ENCODE results near the gene TAF15. TPM values are rescaled to one million over a fixed set of nuclear protein-coding genes. Genes with fewer than 3 reads are reported as not detected.

The TAF15 gene
- total and polyA plus RNA-seq, 2 donors (not counting 1 experiment from before 2014, with no cell fraction given) = 51.0 to 246 TPM

DNA sequence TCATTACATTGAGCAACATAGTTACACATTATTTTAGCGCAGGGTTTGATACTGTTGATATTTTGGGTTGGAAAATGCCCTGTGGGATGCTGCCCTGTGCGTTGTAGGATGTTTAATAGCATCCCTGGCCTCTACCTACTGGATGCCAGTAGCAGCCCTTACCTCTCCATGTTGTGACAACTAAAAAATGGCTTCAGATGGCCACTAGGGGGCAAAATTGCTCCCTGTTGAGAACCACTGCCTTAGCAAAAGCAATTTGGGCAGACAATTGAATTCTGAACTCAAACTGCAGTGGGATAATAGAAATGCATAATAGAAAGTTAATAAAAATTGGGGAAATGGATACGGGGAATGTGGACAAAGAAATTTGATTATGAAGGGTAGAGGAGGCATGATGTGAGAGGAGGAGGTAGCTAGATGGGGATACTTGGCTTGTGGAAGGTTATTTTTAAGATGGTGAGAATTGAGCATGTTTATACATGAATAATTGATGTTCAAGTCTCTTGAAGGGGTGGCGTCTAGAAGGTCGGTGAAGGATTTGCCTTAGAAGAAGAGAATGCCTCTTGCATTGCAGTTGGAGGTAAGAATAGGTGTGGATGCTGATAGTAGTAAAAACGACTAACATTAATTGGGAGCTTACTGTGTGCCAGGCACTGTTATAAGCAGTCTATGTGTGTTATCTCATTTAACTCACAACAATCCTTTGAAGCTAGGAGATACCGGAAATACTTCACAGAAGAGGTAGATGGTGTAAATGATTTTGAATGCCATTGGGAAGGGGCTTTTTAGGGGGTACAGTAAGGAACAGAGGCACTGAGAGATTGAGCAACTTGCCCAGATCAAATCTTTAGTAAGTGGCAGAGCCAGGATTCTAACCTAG is 40.4 kb downstream of the TAF15 start:
- Histone ChIP-seq H2AFZ (ENCODE audit: insufficient read depth, low read depth, low read length, poor library complexity, severe bottlenecking) (no peak overlapping the region), H3K4me3 (ENCODE audit: control extremely low read depth in 1 of 5, extremely low read depth in 1 of 5, insufficient read depth in 1 of 5, low read depth in 2 of 5, low read length in 4 of 5) (no peak overlapping the region), H4K20me1 (ENCODE audit: control insufficient read depth, insufficient read depth, low read length, poor library complexity, severe bottlenecking) (peaks cover 4% of the 10 kb centered on the region), H3K36me3 (replicated peaks in 1 of 2; ENCODE audit: control extremely low read depth in 1 of 2, control insufficient read depth in 1 of 2, extremely low read depth in 1 of 2, insufficient read depth in 2 of 2, low read length in 1 of 2) (peaks cover 2 to 44% of the 10 kb centered on the region in 2 experiments), H3K4me2 (replicated peaks; ENCODE audit: low read depth, low read length, poor library complexity, severe bottlenecking) (no peak overlapping the region), H3K9me3 (ENCODE audit: control extremely low read depth in 1 of 3, control insufficient read depth in 2 of 3, insufficient read depth in 1 of 3, low read length in 2 of 3) (no peaks in the 10 kb centered on the region), H3K27ac (ENCODE audit: low read length in 2 of 2) (no peak overlapping the region), H3K4me1 (ENCODE audit: control insufficient read depth in 2 of 2, insufficient read depth in 2 of 2, low read length in 2 of 2) (no peaks in the 10 kb centered on the region), H3K9ac (ENCODE audit: low read length) (no peak overlapping the region), H3K79me2 (ENCODE audit: control insufficient read depth, insufficient read depth, low read length) (no peaks in the 10 kb centered on the region), H3K27me3 (replicated peaks in 1 of 4; ENCODE audit: control extremely low read depth in 1 of 4, control insufficient read depth in 3 of 4, insufficient read depth in 4 of 4, low read length in 3 of 4) (no peaks in the 10 kb centered on the region)
- Mint-ChIP-seq H3K4me1 (no peaks in the 10 kb centered on the region), H3K27me3 (no peaks in the 10 kb centered on the region), H3K27ac (no peak overlapping the region), H3K9me3 (ENCODE audit: insufficient read depth) (no peaks in the 10 kb centered on the region), H3K4me3 (no peak overlapping the region)
- DNase-seq (peak; percentile 65), ATAC-seq (ENCODE audit: low read depth) (peak; percentile 39)
- TF ChIP-seq, protein P1, sequence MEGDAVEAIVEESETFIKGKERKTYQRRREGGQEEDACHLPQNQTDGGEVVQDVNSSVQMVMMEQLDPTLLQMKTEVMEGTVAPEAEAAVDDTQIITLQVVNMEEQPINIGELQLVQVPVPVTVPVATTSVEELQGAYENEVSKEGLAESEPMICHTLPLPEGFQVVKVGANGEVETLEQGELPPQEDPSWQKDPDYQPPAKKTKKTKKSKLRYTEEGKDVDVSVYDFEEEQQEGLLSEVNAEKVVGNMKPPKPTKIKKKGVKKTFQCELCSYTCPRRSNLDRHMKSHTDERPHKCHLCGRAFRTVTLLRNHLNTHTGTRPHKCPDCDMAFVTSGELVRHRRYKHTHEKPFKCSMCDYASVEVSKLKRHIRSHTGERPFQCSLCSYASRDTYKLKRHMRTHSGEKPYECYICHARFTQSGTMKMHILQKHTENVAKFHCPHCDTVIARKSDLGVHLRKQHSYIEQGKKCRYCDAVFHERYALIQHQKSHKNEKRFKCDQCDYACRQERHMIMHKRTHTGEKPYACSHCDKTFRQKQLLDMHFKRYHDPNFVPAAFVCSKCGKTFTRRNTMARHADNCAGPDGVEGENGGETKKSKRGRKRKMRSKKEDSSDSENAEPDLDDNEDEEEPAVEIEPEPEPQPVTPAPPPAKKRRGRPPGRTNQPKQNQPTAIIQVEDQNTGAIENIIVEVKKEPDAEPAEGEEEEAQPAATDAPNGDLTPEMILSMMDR (IDR thresholded peaks at IDR 0.05) = peak; percentile 86
- no peak for TF ChIP-seq EZH2 (IDR thresholded peaks at IDR 0.05; ENCODE audit: borderline replicate concordance, insufficient read depth, low read depth, low read length, poor library complexity, severe bottlenecking)
- intact Hi-C loops (cut with micrococcal nuclease) = no loop called here
- ChIA-PET POLR2A (no interaction called here), CTCF (interaction anchor here (0.8 to 2.1 kb wide), 7 partner anchors 8 to 300 kb away, joined by 3 to 6 read pairs (median 5); no protein-coding TSS in a partner anchor)
- 87% methylated on average over 3 of the region's 7 CpGs for WGBS (ENCODE audit: insufficient coverage)

DNA sequence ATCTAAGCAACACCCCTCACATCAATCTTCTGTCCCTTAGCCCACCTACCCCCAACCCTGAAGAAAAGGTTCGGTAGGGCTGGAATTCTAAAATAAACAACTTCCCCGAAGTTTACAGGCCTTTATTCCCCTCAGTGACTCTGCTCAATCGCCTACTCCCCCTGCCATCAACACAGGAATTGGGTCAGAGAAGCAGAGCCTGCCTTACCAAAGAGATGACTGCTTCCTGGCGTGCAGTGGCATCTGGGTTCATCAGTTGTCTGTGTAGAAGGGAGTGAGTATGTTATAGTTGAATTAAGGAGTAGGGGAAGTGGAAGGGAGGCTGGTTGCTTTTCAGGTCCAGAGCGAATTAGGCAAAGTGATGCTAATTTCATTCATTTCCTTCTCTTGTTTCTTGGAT is 46.7 kb downstream of the TAF15 start:
- no peak for ATAC-seq (ENCODE audit: low read depth)

More for the DNA sequence above, 46.7 kb downstream of the TAF15 start:
- Histone ChIP-seq H3K4me2 (replicated peaks; ENCODE audit: low read depth, low read length, poor library complexity, severe bottlenecking) (no peak overlapping the region), H3K27ac (ENCODE audit: low read length in 2 of 2) (no peak overlapping the region), H3K4me1 (ENCODE audit: control insufficient read depth in 2 of 2, insufficient read depth in 2 of 2, low read length in 2 of 2) (no peaks in the 10 kb centered on the region), H3K79me2 (ENCODE audit: control insufficient read depth, insufficient read depth, low read length) (no peaks in the 10 kb centered on the region), H4K20me1 (ENCODE audit: control insufficient read depth, insufficient read depth, low read length, poor library complexity, severe bottlenecking) (no peaks in the 10 kb centered on the region), H3K9me3 (ENCODE audit: control extremely low read depth in 1 of 3, control insufficient read depth in 2 of 3, insufficient read depth in 1 of 3, low read length in 2 of 3) (no peaks in the 10 kb centered on the region), H2AFZ (ENCODE audit: insufficient read depth, low read depth, low read length, poor library complexity, severe bottlenecking) (no peak overlapping the region), H3K27me3 (replicated peaks in 1 of 4; ENCODE audit: control extremely low read depth in 1 of 4, control insufficient read depth in 3 of 4, insufficient read depth in 4 of 4, low read length in 3 of 4) (no peaks in the 10 kb centered on the region), H3K9ac (ENCODE audit: low read length) (no peak overlapping the region), H3K4me3 (ENCODE audit: control extremely low read depth in 1 of 5, extremely low read depth in 1 of 5, insufficient read depth in 1 of 5, low read depth in 2 of 5, low read length in 4 of 5) (no peak overlapping the region), H3K36me3 (replicated peaks in 1 of 2; ENCODE audit: control extremely low read depth in 1 of 2, control insufficient read depth in 1 of 2, extremely low read depth in 1 of 2, insufficient read depth in 2 of 2, low read length in 1 of 2) (peaks cover 2 to 4% of the 10 kb centered on the region in 2 experiments)
- WGBS (ENCODE audit: insufficient coverage) = 84% methylated on average over 4 of the region's 5 CpGs
- DNase-seq = no peak
- Mint-ChIP-seq H3K27ac (no peak overlapping the region), H3K9me3 (ENCODE audit: insufficient read depth) (no peaks in the 10 kb centered on the region), H3K27me3 (no peaks in the 10 kb centered on the region), H3K4me3 (no peak overlapping the region), H3K4me1 (no peaks in the 10 kb centered on the region)
- POLR2A ChIA-PET = no interaction called here
- intact Hi-C loops (cut with micrococcal nuclease) = no loop called here
- TF ChIP-seq, protein P1 (IDR thresholded peaks at IDR 0.05) = no peak
- no peak for TF ChIP-seq EZH2 (IDR thresholded peaks at IDR 0.05; ENCODE audit: borderline replicate concordance, insufficient read depth, low read depth, low read length, poor library complexity, severe bottlenecking)
- CTCF ChIA-PET = no interaction called here

Measured in B cell (primary cell).